SK-N-SH (cell line): Measurements from ENCODE around the gene ELMO1. TPM values are rescaled to one million over a fixed set of nuclear protein-coding genes. Genes with fewer than 3 reads are reported as not detected.

ENCODE experiments used
- CTCF ChIA-PET: fragments of 300-600, 350-600 bp; formaldehyde crosslinking; extraction: SDS; loops from one replicate; lab custom pipeline; 2021; lab: Yijun Ruan, JAX
- POLR2A ChIA-PET: fragments of 350-600 bp; sonication (Branson Sonifier 250); formaldehyde crosslinking; extraction: SDS; loops from one replicate; lab custom pipeline; 2020; ENCODE audit warnings: antibody characterized with exemption, inconsistent platforms; lab: Yijun Ruan, JAX
- DNase-seq: peaks from one replicate; pipeline ENCODE4 v3.0.0; 2012
- H2AFZ ChIP-seq: fragments of 200-600 bp; sonication (generic); 2 replicates; pipeline ENCODE4 v1.8.1; 2016; ENCODE audit warnings: antibody characterized with exemption, mild to moderate bottlenecking, low read depth
- H3F3A ChIP-seq: fragments of 200-600 bp; sonication (generic); replicated peaks from 2 replicates; pipeline ENCODE3; 2016; ENCODE audit warnings: antibody characterized with exemption, mild to moderate bottlenecking; ENCODE audit not compliant: insufficient read depth
- H3K27ac ChIP-seq, 2 experiments: fragments of 200-500 bp in 1 of 2; fragments of 200-600 bp in 1 of 2; sonication (Bioruptor generic) in 1 of 2; sonication (generic), shearing (Covaris generic) in 1 of 2; 2 replicates each; pipeline versions ENCODE4 v1.5.1 to v1.6.1; 2014 to 2016; ENCODE audit warnings: low read depth in 2 of 2, inconsistent platforms in 1 of 2, low read length in 1 of 2, mild to moderate bottlenecking in 1 of 2, mixed read lengths in 1 of 2
- H3K27me3 ChIP-seq: fragments of 200-600 bp; sonication (generic), shearing (Covaris generic); 2 replicates; pipeline ENCODE4 v1.6.1; 2016; ENCODE audit warnings: mixed run types; ENCODE audit not compliant: insufficient read depth
- H3K36me3 ChIP-seq, 2 experiments: fragments of 200-500 bp in 1 of 2; fragments of 200-600 bp in 1 of 2; sonication (Bioruptor generic) in 1 of 2; sonication (generic) in 1 of 2; replicated peaks in 1 of 2; 2 replicates each; pipeline versions ENCODE3 to v1.5.1; 2014 to 2016; ENCODE audit warnings: low read length in 1 of 2, mild to moderate bottlenecking in 1 of 2; ENCODE audit not compliant: insufficient read depth in 2 of 2, control insufficient read depth in 1 of 2
- H3K4me1 ChIP-seq, 2 experiments: fragments of 200-500 bp in 1 of 2; fragments of 200-600 bp in 1 of 2; sonication (Bioruptor generic) in 1 of 2; sonication (generic), shearing (Covaris generic) in 1 of 2; 2 replicates each; pipeline versions ENCODE4 v1.5.1 to v1.6.1; 2014 to 2016; ENCODE audit warnings: low read depth in 1 of 2, low read length in 1 of 2, mixed run types in 1 of 2; ENCODE audit not compliant: insufficient read depth in 2 of 2, control insufficient read depth in 1 of 2
- H3K4me2 ChIP-seq: fragments of 200-600 bp; sonication (generic), shearing (Covaris generic); 2 replicates; pipeline ENCODE4 v1.6.1; 2017; ENCODE audit warnings: mixed run types
- H3K4me3 ChIP-seq, 2 experiments: fragments of 200-500 bp in 1 of 2; fragments of 200-600 bp in 1 of 2; sonication (Bioruptor generic) in 1 of 2; sonication (generic), shearing (Covaris generic) in 1 of 2; 2 replicates each; pipeline versions ENCODE4 v1.5.1 to v1.8.1; 2014 to 2016; ENCODE audit warnings: low read depth in 2 of 2, inconsistent platforms in 1 of 2, low read length in 1 of 2, mild to moderate bottlenecking in 1 of 2, mixed read lengths in 1 of 2, moderate library complexity in 1 of 2
- H3K79me2 ChIP-seq: fragments of 200-600 bp; sonication (generic); 2 replicates; pipeline ENCODE4 v1.8.1; 2017; ENCODE audit warnings: mild to moderate bottlenecking; ENCODE audit not compliant: insufficient read depth
- H3K9ac ChIP-seq: fragments of 200-600 bp; sonication (generic); 2 replicates; pipeline ENCODE4 v1.6.1; 2017; ENCODE audit warnings: mixed run types
- H3K9me2 ChIP-seq: fragments of 200-600 bp; sonication (generic); 2 replicates; pipeline ENCODE4 v1.6.1; 2017; ENCODE audit warnings: mixed run types
- H3K9me3 ChIP-seq: fragments of 200-600 bp; sonication (generic); 2 replicates; pipeline ENCODE4 v1.6.1; 2017; ENCODE audit warnings: mixed run types, mild to moderate bottlenecking, moderate library complexity
- H4K20me1 ChIP-seq: fragments of 200-600 bp; sonication (generic); 2 replicates; pipeline ENCODE4 v1.6.1; 2017; ENCODE audit warnings: mild to moderate bottlenecking, mixed run types; ENCODE audit not compliant: insufficient read depth
- CHD2 ChIP-seq: fragments of 150-350 bp; IDR thresholded peaks from 2 replicates; pipeline ENCODE4 v1.6.1; 2018; ENCODE audit warnings: low read length; ENCODE audit not compliant: partially characterized antibody
- EZH2phosphoT487 ChIP-seq: fragments of 200-600 bp; sonication (generic); IDR thresholded peaks from 2 replicates; pipeline ENCODE4 v1.6.1; 2017; ENCODE audit warnings: low read depth, mixed run types, mild to moderate bottlenecking, antibody characterized with exemption, moderate library complexity, borderline replicate concordance
- FOSL2 ChIP-seq: IDR thresholded peaks from 2 replicates; pipeline ENCODE4 v1.4.0; 2012; ENCODE audit warnings: low read depth, mild to moderate bottlenecking, moderate library complexity, borderline replicate concordance
- FOXJ3 ChIP-seq: sonication (generic); formaldehyde crosslinking; IDR thresholded peaks from 2 replicates; pipeline ENCODE4 v1.5.1; 2020; ENCODE audit warnings: mild to moderate bottlenecking, missing genetic modification reagents
- FOXM1 ChIP-seq: IDR thresholded peaks from 2 replicates; pipeline ENCODE4 v1.4.0; 2012; ENCODE audit warnings: low read depth, mild to moderate bottlenecking
- GABPA ChIP-seq: IDR thresholded peaks from 2 replicates; pipeline ENCODE4 v1.4.0; 2012; ENCODE audit warnings: low read depth, mild to moderate bottlenecking
- GATA2 ChIP-seq: sonication (generic); formaldehyde crosslinking; IDR thresholded peaks from 2 replicates; pipeline ENCODE4 v1.5.0; 2020; ENCODE audit warnings: mild to moderate bottlenecking, missing genetic modification reagents
- MAX ChIP-seq: IDR thresholded peaks from 2 replicates; pipeline ENCODE4 v1.4.0; 2012; ENCODE audit warnings: low read depth
- MXI1 ChIP-seq: IDR thresholded peaks from 2 replicates; pipeline ENCODE4 v1.6.1; 2012; ENCODE audit warnings: mild to moderate bottlenecking, low read depth, low read length, improper control_type of control experiment
- NFIC ChIP-seq: IDR thresholded peaks from 2 replicates; pipeline ENCODE4 v1.4.0; 2012; ENCODE audit warnings: borderline replicate concordance
- PBX3 ChIP-seq: IDR thresholded peaks from 2 replicates; pipeline ENCODE4; 2012
- RAD21 ChIP-seq: IDR thresholded peaks from 2 replicates; pipeline ENCODE4 v1.6.1; 2012; ENCODE audit warnings: mild to moderate bottlenecking, low read length
- RCOR1 ChIP-seq: fragments of 150-350 bp; IDR thresholded peaks from 2 replicates; pipeline ENCODE4 v1.6.1; 2017; ENCODE audit warnings: antibody characterized with exemption, low read length
- REST ChIP-seq: IDR thresholded peaks from 2 replicates; pipeline ENCODE4 v1.6.1; 2012; ENCODE audit warnings: mild to moderate bottlenecking, low read depth, low read length, moderate library complexity
- RFX5 ChIP-seq: IDR thresholded peaks from 2 replicates; pipeline ENCODE4 v1.6.1; 2012; ENCODE audit warnings: mild to moderate bottlenecking, improper control_type of control experiment, low read length
- SIN3A ChIP-seq: IDR thresholded peaks from 2 replicates; pipeline ENCODE4 v1.6.1; 2012; ENCODE audit warnings: low read depth, mild to moderate bottlenecking, low read length, moderate library complexity, borderline replicate concordance
- SMC3 ChIP-seq: IDR thresholded peaks from 2 replicates; pipeline ENCODE4 v1.6.1; 2012; ENCODE audit warnings: low read depth, low read length, improper control_type of control experiment
- TAF1 ChIP-seq: IDR thresholded peaks from 2 replicates; pipeline ENCODE4 v1.6.1; 2012; ENCODE audit warnings: low read depth, mild to moderate bottlenecking, low read length, moderate library complexity, borderline replicate concordance
- TCF12 ChIP-seq: IDR thresholded peaks from 2 replicates; pipeline ENCODE4 v1.4.0; 2012
- USF1 ChIP-seq: IDR thresholded peaks from 2 replicates; pipeline ENCODE4 v1.4.0; 2012; ENCODE audit warnings: low read depth, borderline replicate concordance
- YY1 ChIP-seq: IDR thresholded peaks from 2 replicates; pipeline ENCODE4 v1.4.0; 2012; ENCODE audit warnings: low read depth, mild to moderate bottlenecking
- WGBS: methylation state at CpG from one replicate; pipeline ENCODE4 v1.1.6; 2017; ENCODE audit warnings: low lambda C conversion rate; 5-methylcytosine and 5-hydroxymethylcytosine counted together
- polyA plus RNA-seq, 3 experiments: library from polyadenylated mRNA; depleted of rRNA; stranded (reverse); fragments of >200 nt; gene quantifications; 2 replicates each; pipeline ENCODE4 v1.2.3, GENCODE V29; 2012

ELMO1 gene
- polyA plus RNA-seq, 1 of the 3 experiments (the other 2 are of a cell fraction) = 0.64 TPM

- no peak overlapping the region for H3K4me2 ChIP-seq
- 19% methylated on average over 1 of the region's 1 CpG for WGBS
- H3K36me3 ChIP-seq = no peaks in the 10 kb centered on the region
- H3K79me2 ChIP-seq = no peaks in the 10 kb centered on the region
- H3K9ac ChIP-seq = no peak overlapping the region
- ChIA-PET POLR2A (no interaction called here), CTCF (interaction anchor here (1.1 to 1.5 kb wide), 2 partner anchors 9 to 22 kb away, joined by 3 to 4 read pairs; no protein-coding TSS in a partner anchor)
- peaks cover 0 to 5% of the 10 kb centered on the region in 2 experiments; a peak in 1 of 4 replicates for H3K4me1 ChIP-seq
- H3K9me2 ChIP-seq = no peaks in the 10 kb centered on the region
- no peaks in the 10 kb centered on the region for H3K27me3 ChIP-seq
- H3K4me3 ChIP-seq = no peak overlapping the region
- DNase-seq = no peak
- H2AFZ ChIP-seq = no peak overlapping the region
- no peaks in the 10 kb centered on the region for H3F3A ChIP-seq
- no peaks in the 10 kb centered on the region; the same call in 1 of the 2 replicates for H3K9me3 ChIP-seq
- TF ChIP-seq RFX5 = no peak
- no peak for TF ChIP-seq CHD2
- TF ChIP-seq MXI1 = no peak
- no peak for TF ChIP-seq FOXM1
- no peak for TF ChIP-seq FOXJ3 (CRISPR knock-in tag)
- no peak for TF ChIP-seq PBX3
- TF ChIP-seq RCOR1 = no peak
- no peak for TF ChIP-seq NFIC
- no peak for TF ChIP-seq SIN3A
- no peak for TF ChIP-seq EZH2phosphoT487
- TF ChIP-seq YY1 = no peak
- no peak for TF ChIP-seq GABPA
- no peak for TF ChIP-seq FOSL2
- no peak for TF ChIP-seq RAD21
- TF ChIP-seq TAF1 = no peak
- no peak for TF ChIP-seq USF1
- H4K20me1 ChIP-seq = no peaks in the 10 kb centered on the region
- no peak overlapping the region for H3K27ac ChIP-seq
Measured at GRCh38 chr7:37392673-37393017, 56.0 kb downstream of the ELMO1 start.

GRCh38 chr7:37391791-37392672 is 56.6 kb downstream of the ELMO1 start:
- Histone ChIP-seq H3F3A (no peaks in the 10 kb centered on the region), H3K36me3 (no peaks in the 10 kb centered on the region), H3K9me2 (no peaks in the 10 kb centered on the region), H3K4me1 (peaks cover 0 to 7% of the 10 kb centered on the region in 2 experiments; a peak in 1 of 4 replicates), H3K9ac (no peak overlapping the region), H3K4me2 (no peak overlapping the region), H3K79me2 (no peaks in the 10 kb centered on the region), H3K27me3 (no peaks in the 10 kb centered on the region), H2AFZ (no peak overlapping the region), H3K4me3 (no peak overlapping the region), H3K9me3 (no peaks in the 10 kb centered on the region; the same call in 1 of the 2 replicates), H3K27ac (no peak overlapping the region), H4K20me1 (no peaks in the 10 kb centered on the region)
- ChIA-PET POLR2A (interaction anchor here (0.6 kb wide), 1 partner anchor 133 kb away, joined by 4 read pairs; no protein-coding TSS in a partner anchor), CTCF (interaction anchor here (0.9 to 1.5 kb wide), 2 partner anchors 10 to 15 kb away, joined by 4 read pairs; no protein-coding TSS in a partner anchor)
- DNase-seq = no peak
- 23% methylated on average over 10 of the region's 10 CpGs for WGBS
- no peak for TF ChIP-seq GATA2 (CRISPR knock-in tag)
- no peak for TF ChIP-seq CHD2
- no peak for TF ChIP-seq NFIC
- TF ChIP-seq MAX = no peak
- TF ChIP-seq FOSL2 = no peak
- no peak for TF ChIP-seq FOXM1
- no peak for TF ChIP-seq MXI1
- TF ChIP-seq TCF12 = no peak
- no peak for TF ChIP-seq YY1
- TF ChIP-seq FOXJ3 (CRISPR knock-in tag) = no peak
- no peak for TF ChIP-seq EZH2phosphoT487
- no peak for TF ChIP-seq RFX5
- no peak for TF ChIP-seq SMC3
- no peak for TF ChIP-seq REST
